NT2/D1 (cell line): ENCODE data around the gene FAM219B.

Experiments
- SUZ12 ChIP-seq: IDR thresholded peaks from 2 replicates; pipeline ENCODE4 v1.6.1; 2011; ENCODE audit not compliant: insufficient read length, insufficient read depth; ENCODE audit errors: extremely low read depth
- YY1 ChIP-seq: IDR thresholded peaks from 2 replicates; pipeline ENCODE4 v1.6.1; 2011; ENCODE audit not compliant: insufficient read length, insufficient read depth
- ZNF274 ChIP-seq: IDR thresholded peaks from 2 replicates; pipeline ENCODE4 v1.6.1; 2011; ENCODE audit warnings: mild to moderate bottlenecking, low read depth, low read length

DNA sequence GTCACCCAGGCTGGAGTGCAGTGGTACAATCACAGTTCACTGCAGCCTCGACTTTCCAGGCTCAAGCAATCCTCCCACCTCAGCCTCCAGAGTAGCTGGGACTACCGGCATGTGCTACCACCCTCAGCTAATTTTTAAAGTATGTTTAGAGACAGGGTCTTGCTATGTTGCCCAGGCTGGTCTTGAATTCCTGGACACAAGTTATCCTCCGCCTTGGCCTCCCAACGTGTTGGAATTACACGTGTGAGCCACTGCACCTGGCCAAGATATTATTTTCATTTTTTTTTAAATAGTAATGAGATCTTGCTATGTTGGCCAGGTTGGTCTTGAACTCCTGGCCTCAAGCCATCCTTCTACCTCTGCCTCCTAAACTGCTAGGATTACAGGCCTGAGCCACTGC is 21.2 kb downstream of the FAM219B start:
- no peak for TF ChIP-seq ZNF274
- TF ChIP-seq YY1 = no peak
- TF ChIP-seq SUZ12 = no peak
